GM04503 (cell line): ENCODE data around the gene MLLT3.

Source experiments
- DNase-seq: peaks from one replicate; pipeline ENCODE4 v3.0.0-alpha.2; 2012; ENCODE audit warnings: low read depth

MLLT3 gene

GRCh38 chr9:20512106-20512505 is 110.2 kb downstream of the MLLT3 start:
- peak; percentile 44 for DNase-seq

- no peak for DNase-seq
Measured at GRCh38 chr9:20511686-20512085, 110.6 kb downstream of the MLLT3 start.

GRCh38 chr9:20509466-20509865 is 112.8 kb downstream of the MLLT3 start:
- DNase-seq: no peak

- no peak for DNase-seq
Measured at GRCh38 chr9:20508242-20508641, 114.1 kb downstream of the MLLT3 start.

- no peak for DNase-seq
Measured at GRCh38 chr9:20507431-20507830, 114.9 kb downstream of the MLLT3 start.

GRCh38 chr9:20506099-20506900 is 116.0 kb downstream of the MLLT3 start:
- no peak for DNase-seq

- no peak for DNase-seq
Measured at GRCh38 chr9:20505574-20505973, 116.7 kb downstream of the MLLT3 start.

GRCh38 chr9:20504930-20505329 is 117.4 kb downstream of the MLLT3 start:
- DNase-seq: no peak

- no peak for DNase-seq
Measured at GRCh38 chr9:20500101-20500500, 122.2 kb downstream of the MLLT3 start.

- no peak for DNase-seq
Measured at GRCh38 chr9:20499013-20499412, 123.3 kb downstream of the MLLT3 start.

- DNase-seq: no peak
Measured at GRCh38 chr9:20496328-20496727, 126.0 kb downstream of the MLLT3 start.

GRCh38 chr9:20495098-20495497 is 127.2 kb downstream of the MLLT3 start:
- DNase-seq: no peak

- DNase-seq: no peak
Measured at GRCh38 chr9:20494035-20494434, 128.3 kb downstream of the MLLT3 start.

GRCh38 chr9:20492772-20493171 is 129.5 kb downstream of the MLLT3 start:
- DNase-seq: no peak

GRCh38 chr9:20491612-20492011 is 130.7 kb downstream of the MLLT3 start:
- DNase-seq: no peak

GRCh38 chr9:20490246-20490834 is 132.0 kb downstream of the MLLT3 start:
- no peak for DNase-seq

GRCh38 chr9:20488691-20489090 is 133.6 kb downstream of the MLLT3 start:
- DNase-seq: no peak

- no peak for DNase-seq
Measured at GRCh38 chr9:20486552-20486951, 135.7 kb downstream of the MLLT3 start.

- no peak for DNase-seq
Measured at GRCh38 chr9:20481437-20481836, 140.9 kb downstream of the MLLT3 start.

GRCh38 chr9:20480249-20480648 is 142.1 kb downstream of the MLLT3 start:
- no peak for DNase-seq

GRCh38 chr9:20479419-20480155 is 142.7 kb downstream of the MLLT3 start:
- no peak for DNase-seq

- DNase-seq: no peak
Measured at GRCh38 chr9:20478786-20479185, 143.5 kb downstream of the MLLT3 start.
